Measurements from ENCODE around the gene FOXM1. TPM values are rescaled to one million over a fixed set of nuclear protein-coding genes. Genes with fewer than 3 reads are reported as not detected.
A peak's percentile ranks its signal among the peaks of the same experiment; 100 is the strongest.
"Not testable (repeated sequence)": the region's sequence is repeated elsewhere in the genome, so short reads cannot be mapped to it uniquely, and the experiment has no call there.

The FOXM1 gene
- total RNA-seq, 2 experiments from 2014 or later = 119 to 131 TPM

GRCh38 chr12:2876431-2877046, 435 bp downstream of the FOXM1 start:
- H3K27ac Mint-ChIP-seq = peak overlapping the region; percentile 97
- DNase-seq = peak; percentile 40
- CTCF ChIA-PET = interaction anchor here (0.6 to 1.3 kb wide), 4 partner anchors 9 to 302 kb away, joined by 3 to 4 read pairs (median 3); no protein-coding TSS in a partner anchor
- no peaks in the 10 kb centered on the region for H3K27me3 Mint-ChIP-seq
- peaks cover 62% of the 10 kb centered on the region for H3K36me3 Mint-ChIP-seq (ENCODE audit: low read depth)
- H3K4me1 Mint-ChIP-seq = peaks cover 44% of the 10 kb centered on the region
- POLR2A ChIA-PET = interaction anchor here (0.7 to 1.6 kb wide), 2 partner anchors 11 to 14 kb away, joined by 3 to 4 read pairs; partner anchors contain the start of gene TULP3
- no peaks in the 10 kb centered on the region for H3K9me3 Mint-ChIP-seq
- H3K4me3 Mint-ChIP-seq = peak overlapping the region; percentile 89

DNA sequence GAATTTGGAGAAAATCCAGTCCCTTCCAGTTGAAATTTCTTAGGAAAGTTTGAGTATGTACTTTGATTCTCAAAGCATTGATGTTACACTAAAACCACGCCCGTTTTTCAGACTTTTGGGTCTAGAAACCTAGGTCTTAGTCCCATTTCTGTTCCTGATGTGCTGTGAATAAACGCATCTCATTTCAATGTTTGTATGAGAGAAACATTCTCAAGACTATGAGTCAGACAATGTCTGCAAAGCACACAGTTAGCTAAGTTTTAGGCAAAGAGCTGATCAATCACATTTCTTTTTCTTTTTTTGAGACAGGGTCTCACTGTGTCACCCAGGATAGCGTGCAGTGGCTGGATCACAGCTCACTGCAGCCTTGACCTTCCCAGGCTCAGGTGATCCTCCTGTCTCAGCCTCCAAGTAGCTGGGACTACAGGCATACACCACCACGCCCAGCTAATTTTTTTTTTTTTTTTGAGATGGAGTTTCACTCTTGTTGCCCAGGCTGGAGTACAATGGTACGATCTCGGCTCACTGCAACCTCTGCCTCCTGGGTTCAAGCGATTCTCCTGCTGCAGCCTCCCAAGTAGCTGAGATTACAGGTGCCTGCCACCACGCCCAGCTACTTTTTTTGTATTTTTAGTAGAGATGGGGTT, 7.9 kb downstream of the FOXM1 start:
- DNase-seq, H3K9me3 Mint-ChIP-seq, POLR2A ChIA-PET, H3K4me3 Mint-ChIP-seq, H3K27ac Mint-ChIP-seq, H3K27me3 Mint-ChIP-seq, H3K4me1 Mint-ChIP-seq: not testable (repeated sequence)
- CTCF ChIA-PET = interaction anchor here (0.8 kb wide), 1 partner anchor 11 kb away, joined by 3 read pairs; no protein-coding TSS in a partner anchor
- peaks cover 58% of the 10 kb centered on the region for H3K36me3 Mint-ChIP-seq (ENCODE audit: low read depth)

GRCh38 chr12:2864198-2864597, 12.8 kb downstream of the FOXM1 start:
- no peak for DNase-seq
- H3K4me1 Mint-ChIP-seq = peaks cover 4% of the 10 kb centered on the region
- no peaks in the 10 kb centered on the region for H3K27me3 Mint-ChIP-seq
- POLR2A ChIA-PET = no interaction called here
- H3K4me3 Mint-ChIP-seq = no peak overlapping the region
- H3K36me3 Mint-ChIP-seq (ENCODE audit: low read depth) = peaks cover 67% of the 10 kb centered on the region
- no peaks in the 10 kb centered on the region for H3K9me3 Mint-ChIP-seq
- H3K27ac Mint-ChIP-seq = no peak overlapping the region
- CTCF ChIA-PET = interaction anchor here (0.7 to 1.4 kb wide), 2 partner anchors 14 to 186 kb away, joined by 3 to 5 read pairs; no protein-coding TSS in a partner anchor

GRCh38 chr12:2863402-2863801, 13.6 kb downstream of the FOXM1 start:
- CTCF ChIA-PET = interaction anchor here (0.7 to 1.4 kb wide), 3 partner anchors 11 to 185 kb away, joined by 3 to 5 read pairs (median 5); no protein-coding TSS in a partner anchor
- H3K36me3 Mint-ChIP-seq (ENCODE audit: low read depth) = peaks cover 67% of the 10 kb centered on the region
- H3K9me3 Mint-ChIP-seq, DNase-seq, H3K4me1 Mint-ChIP-seq, POLR2A ChIA-PET, H3K4me3 Mint-ChIP-seq, H3K27me3 Mint-ChIP-seq: not testable (repeated sequence)
- peak overlapping the region; percentile 36 for H3K27ac Mint-ChIP-seq

- H3K9me3 Mint-ChIP-seq = no peaks in the 10 kb centered on the region
- ChIA-PET CTCF (interaction anchor here (0.7 to 1.4 kb wide), 2 partner anchors 11 to 15 kb away, joined by 5 read pairs; no protein-coding TSS in a partner anchor), POLR2A (no interaction called here)
- no peaks in the 10 kb centered on the region for H3K27me3 Mint-ChIP-seq
- peaks cover 3% of the 10 kb centered on the region for H3K4me1 Mint-ChIP-seq
- H3K36me3 Mint-ChIP-seq (ENCODE audit: low read depth) = peaks cover 67% of the 10 kb centered on the region
- DNase-seq = no peak
- no peak overlapping the region for H3K4me3 Mint-ChIP-seq
- no peak overlapping the region for H3K27ac Mint-ChIP-seq
Observed at GRCh38 chr12:2862876-2863275, 14.1 kb downstream of the FOXM1 start.

DNA sequence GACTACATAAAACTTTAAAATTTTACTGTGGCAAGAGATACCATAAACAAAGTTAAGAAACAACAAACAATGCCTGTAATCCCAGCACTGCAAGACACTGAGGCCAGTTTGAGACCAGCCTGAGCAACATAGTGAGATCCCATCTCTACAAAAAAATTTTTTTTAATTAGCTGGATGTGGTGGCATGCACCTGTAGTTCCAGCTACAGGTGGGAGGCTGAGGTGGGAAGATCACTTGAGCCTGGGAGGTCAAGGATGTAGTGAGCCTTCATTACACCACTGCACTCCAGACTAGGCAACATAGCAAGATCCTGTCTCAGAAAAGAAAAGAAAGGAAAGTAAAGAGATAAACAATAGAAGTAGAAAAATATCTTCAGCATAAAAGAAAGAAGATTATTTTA, 16.8 kb downstream of the FOXM1 start:
- CTCF ChIA-PET = interaction anchor here (1.3 kb wide), 1 partner anchor 18 kb away, joined by 3 read pairs; no protein-coding TSS in a partner anchor
- H3K4me3 Mint-ChIP-seq = no peak overlapping the region

GRCh38 chr12:2858944-2859421, 18.0 kb downstream of the FOXM1 start:
- no peaks in the 10 kb centered on the region for H3K9me3 Mint-ChIP-seq
- ChIA-PET CTCF (no interaction called here), POLR2A (no interaction called here)
- peaks cover 2% of the 10 kb centered on the region for H3K4me1 Mint-ChIP-seq
- no peak overlapping the region for H3K27ac Mint-ChIP-seq
- no peak overlapping the region for H3K4me3 Mint-ChIP-seq
- H3K27me3 Mint-ChIP-seq = no peaks in the 10 kb centered on the region
- peaks cover 40% of the 10 kb centered on the region for H3K36me3 Mint-ChIP-seq (ENCODE audit: low read depth)
- DNase-seq = no peak

More for the DNA sequence above, 16.8 kb downstream of the FOXM1 start:
- Mint-ChIP-seq H3K9me3 (no peaks in the 10 kb centered on the region), H3K27ac (peak overlapping the region; percentile 31), H3K4me1 (peaks cover 2% of the 10 kb centered on the region), H3K36me3 (ENCODE audit: low read depth) (peaks cover 52% of the 10 kb centered on the region), H3K27me3 (no peaks in the 10 kb centered on the region)
- no peak for DNase-seq
- POLR2A ChIA-PET = no interaction called here

DNA sequence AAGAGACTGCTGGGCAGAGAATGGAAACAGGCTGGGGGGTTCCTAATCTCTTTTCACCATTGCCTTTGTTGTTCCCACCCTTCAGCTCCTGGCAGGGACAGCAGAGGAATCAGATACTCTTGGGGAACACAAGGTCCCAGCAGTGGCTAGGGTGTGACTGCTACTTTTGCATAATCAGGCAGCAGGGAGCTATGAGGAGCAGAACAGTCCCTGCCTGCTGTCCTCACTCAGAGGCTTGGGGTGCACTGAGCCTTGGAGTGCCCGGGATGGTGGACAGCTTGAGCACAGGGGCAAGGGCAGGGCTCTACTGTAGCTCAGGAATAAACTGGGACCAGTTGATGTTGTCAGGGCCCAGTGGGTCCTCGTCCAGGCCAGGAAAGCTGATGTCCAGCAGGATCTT, 18.6 kb downstream of the FOXM1 start:
- POLR2A ChIA-PET = no interaction called here
- no peak overlapping the region for H3K27ac Mint-ChIP-seq
- no peak for DNase-seq
- H3K36me3 Mint-ChIP-seq (ENCODE audit: low read depth) = peaks cover 38% of the 10 kb centered on the region
- peaks cover 2% of the 10 kb centered on the region for H3K4me1 Mint-ChIP-seq
- no peak overlapping the region for H3K4me3 Mint-ChIP-seq
- H3K9me3 Mint-ChIP-seq = no peaks in the 10 kb centered on the region
- CTCF ChIA-PET = interaction anchor here (1.3 kb wide), 1 partner anchor 10 kb away, joined by 9 read pairs; no protein-coding TSS in a partner anchor
- H3K27me3 Mint-ChIP-seq = no peaks in the 10 kb centered on the region

DNA sequence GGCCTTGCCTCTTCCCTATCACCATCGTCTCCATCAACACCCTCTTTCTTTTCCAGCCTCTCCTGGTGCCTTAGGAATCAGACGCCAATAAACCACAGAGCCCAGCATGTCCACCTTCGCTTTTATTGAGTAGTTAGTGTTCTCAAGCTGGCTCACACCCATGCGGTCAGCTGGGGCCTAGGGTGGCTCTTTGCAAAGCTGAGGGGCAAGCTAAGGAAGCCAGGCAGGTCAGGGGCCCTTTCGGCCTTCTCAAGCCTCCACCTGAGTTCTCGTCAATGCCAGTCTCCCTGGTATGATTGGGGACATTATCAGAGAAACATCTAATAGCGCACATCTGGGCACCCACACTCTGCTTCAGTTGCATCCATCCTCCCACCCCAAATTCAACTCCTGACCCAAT, 19.4 kb downstream of the FOXM1 start:
- H3K27me3 Mint-ChIP-seq = no peaks in the 10 kb centered on the region
- H3K9me3 Mint-ChIP-seq = no peaks in the 10 kb centered on the region
- no peak overlapping the region for H3K27ac Mint-ChIP-seq
- DNase-seq = no peak
- H3K36me3 Mint-ChIP-seq (ENCODE audit: low read depth) = peaks cover 31% of the 10 kb centered on the region
- ChIA-PET CTCF (interaction anchor here (1.3 kb wide), 2 partner anchors 10 to 44 kb away, joined by 3 to 9 read pairs; partner anchors contain the start of gene ITFG2), POLR2A (no interaction called here)
- H3K4me3 Mint-ChIP-seq = no peak overlapping the region
- peaks cover 2% of the 10 kb centered on the region for H3K4me1 Mint-ChIP-seq

- Mint-ChIP-seq H3K27ac (peak within 1 kb of the TSS; percentile 31), H3K4me3 (no peak within 1 kb of the TSS), H3K9me3 (no peaks in the 10 kb centered on the region), H3K36me3 (ENCODE audit: low read depth) (peaks cover 29% of the 10 kb centered on the region), H3K27me3 (no peaks in the 10 kb centered on the region), H3K4me1 (peaks cover 2% of the 10 kb centered on the region)
- ChIA-PET CTCF (interaction anchor here (1.3 kb wide), 2 partner anchors 11 to 44 kb away, joined by 3 to 9 read pairs; partner anchors contain the start of gene ITFG2), POLR2A (no interaction called here)
- DNase-seq = no peak
Observed at GRCh38 chr12:2857021-2857431, 19.9 kb downstream of the FOXM1 start, which contains the start of gene TEX52. Gene TEX52, minus strand, starts transcription at chr12:2857039. Its CDS starts 13 bp downstream, at chr12:2857026.

GRCh38 chr12:2856051-2856450, 20.9 kb downstream of the FOXM1 start:
- Mint-ChIP-seq H3K4me3 (no peak overlapping the region), H3K27ac (no peak overlapping the region), H3K27me3 (no peaks in the 10 kb centered on the region), H3K4me1 (peaks cover 2% of the 10 kb centered on the region), H3K36me3 (ENCODE audit: low read depth) (peaks cover 23% of the 10 kb centered on the region), H3K9me3 (no peaks in the 10 kb centered on the region)
- CTCF ChIA-PET = interaction anchor here (0.6 kb wide), 1 partner anchor 19 kb away, joined by 6 read pairs; no protein-coding TSS in a partner anchor
- DNase-seq = no peak
- POLR2A ChIA-PET = no interaction called here

GRCh38 chr12:2855546-2855945, 21.4 kb downstream of the FOXM1 start:
- no peaks in the 10 kb centered on the region for H3K9me3 Mint-ChIP-seq
- DNase-seq = no peak
- H3K36me3 Mint-ChIP-seq (ENCODE audit: low read depth) = peaks cover 22% of the 10 kb centered on the region
- ChIA-PET CTCF (interaction anchor here (3.2 kb wide), 1 partner anchor 89 kb away, joined by 7 read pairs; no protein-coding TSS in a partner anchor), POLR2A (no interaction called here)
- no peak overlapping the region for H3K4me3 Mint-ChIP-seq
- peaks cover 2% of the 10 kb centered on the region for H3K4me1 Mint-ChIP-seq
- H3K27ac Mint-ChIP-seq = no peak overlapping the region
- H3K27me3 Mint-ChIP-seq = no peaks in the 10 kb centered on the region

All from activated CD4-positive, alpha-beta T cell treated with anti-CD3 and anti-CD28 coated beads, Interleukin-2, amount 10 ng/mL, durations not matched to agents 7 days and 5 days (primary cell).